WTC11 (cell line): Measurements from ENCODE around the gene SLC12A2. TPM values are rescaled to one million over a fixed set of nuclear protein-coding genes. Genes with fewer than 3 reads are reported as not detected.
A peak's percentile ranks its signal among the peaks of the same experiment; 100 is the strongest.

Experiments
- ATAC-seq: fragments of 200-7000 bp; cut with Tn5 transposase; 2 replicates; pipeline ENCODE4 v1.10.0; 2021; ENCODE audit warnings: mild to moderate bottlenecking, moderate library complexity
- CTCF ChIA-PET: fragments of 300-600 bp; sonication (Branson Sonifier 250); formaldehyde crosslinking; loops from one replicate; lab custom pipeline; 2021; ENCODE audit warnings: antibody characterized with exemption; lab: Charles Lee
- POLR2A ChIA-PET: fragments of 350-600 bp; sonication (Branson Sonifier 250); formaldehyde crosslinking; loops from one replicate; lab custom pipeline; 2021; ENCODE audit warnings: antibody characterized with exemption; lab: Charles Lee
- DNase-seq: peaks from one replicate; pipeline ENCODE4 v3.0.0; 2021; ENCODE audit warnings: low spot score
- H3K27ac Mint-ChIP-seq: 2 replicates; pipeline ENCODE4 v1.8.0; 2021; ENCODE audit warnings: mixed read lengths
- H3K27me3 Mint-ChIP-seq: 2 replicates; pipeline ENCODE4 v1.8.0; 2021; ENCODE audit warnings: low read depth, mild to moderate bottlenecking, moderate library complexity, mixed read lengths
- H3K36me3 Mint-ChIP-seq: 2 replicates; pipeline ENCODE4 v1.8.0; 2021; ENCODE audit warnings: mixed read lengths
- H3K4me1 Mint-ChIP-seq: 2 replicates; pipeline ENCODE4 v1.8.0; 2022; ENCODE audit warnings: mixed read lengths
- H3K4me3 Mint-ChIP-seq: 2 replicates; pipeline ENCODE4 v1.8.0; 2021; ENCODE audit warnings: mild to moderate bottlenecking, moderate library complexity, mixed read lengths
- H3K9me3 Mint-ChIP-seq: 2 replicates; pipeline ENCODE4 v1.8.0; 2021; ENCODE audit warnings: mixed read lengths
- ETV6 ChIP-seq: sonication (generic); formaldehyde crosslinking; IDR thresholded peaks from 2 replicates; pipeline ENCODE4 v1.8.1; 2022; ENCODE audit warnings: mild to moderate bottlenecking, missing genetic modification reagents
- FOXJ3 ChIP-seq: sonication (generic); formaldehyde crosslinking; IDR thresholded peaks from 2 replicates; pipeline ENCODE4 v1.9.0; 2021; ENCODE audit warnings: missing genetic modification reagents, mild to moderate bottlenecking, borderline replicate concordance
- IRF2 ChIP-seq: sonication (generic); formaldehyde crosslinking; IDR thresholded peaks from 2 replicates; pipeline ENCODE4 v1.8.0; 2022; ENCODE audit warnings: low read depth, missing genetic modification reagents, borderline replicate concordance
- NFYB ChIP-seq: sonication (generic); formaldehyde crosslinking; conservative IDR thresholded peaks from 2 replicates; pipeline ENCODE4 v1.8.0; 2022; ENCODE audit warnings: low read depth, missing genetic modification reagents
- SMAD4 ChIP-seq: sonication (generic); formaldehyde crosslinking; IDR thresholded peaks from 2 replicates; pipeline ENCODE4 v1.8.0; 2022; ENCODE audit warnings: mild to moderate bottlenecking, missing genetic modification reagents
- TEAD4 ChIP-seq: sonication (generic); formaldehyde crosslinking; IDR thresholded peaks from 2 replicates; pipeline ENCODE4 v1.8.0; 2022; ENCODE audit warnings: mild to moderate bottlenecking, missing genetic modification reagents
- ZNF263 ChIP-seq: sonication (generic); formaldehyde crosslinking; IDR thresholded peaks from 2 replicates; pipeline ENCODE4 v1.8.1; 2022; ENCODE audit warnings: low read depth, mild to moderate bottlenecking, moderate library complexity, missing genetic modification reagents
- total RNA-seq: library from RNA; stranded (reverse); gene quantifications from 3 replicates; pipeline ENCODE4 v1.2.3, GENCODE V29; 2021
- TF ChIP-seq, protein P1 (sequence below): sonication (generic); formaldehyde crosslinking; IDR thresholded peaks from 2 replicates; pipeline ENCODE4 v1.8.1; 2022; ENCODE audit warnings: mild to moderate bottlenecking, moderate library complexity, missing genetic modification reagents
- TF ChIP-seq, protein P2 (sequence below): sonication (generic); formaldehyde crosslinking; IDR thresholded peaks from 2 replicates; pipeline ENCODE4 v1.8.0; 2022; ENCODE audit warnings: mild to moderate bottlenecking, missing genetic modification reagents
- TF ChIP-seq, protein P3 (sequence below): fragments of 250-450 bp; sonication (Bioruptor Pico); IDR thresholded peaks from 2 replicates; pipeline ENCODE4 v1.9.0; 2021; ENCODE audit warnings: moderate library complexity, mild to moderate bottlenecking, inconsistent platforms, borderline replicate concordance
- TF ChIP-seq, protein P4 (sequence below): fragments of 250-450 bp; sonication (Bioruptor Pico); IDR thresholded peaks from 2 replicates; pipeline ENCODE4 v1.9.0; 2021; ENCODE audit warnings: mild to moderate bottlenecking, borderline replicate concordance
- TF ChIP-seq, protein P5 (sequence below): sonication (generic); formaldehyde crosslinking; conservative IDR thresholded peaks from 2 replicates; pipeline ENCODE4 v1.8.1; 2022; ENCODE audit warnings: mild to moderate bottlenecking, missing genetic modification reagents
- TF ChIP-seq, protein P6 (sequence below): fragments of 250-450 bp; sonication (Bioruptor Pico); conservative IDR thresholded peaks from 2 replicates; pipeline ENCODE4 v1.9.0; 2021; ENCODE audit warnings: mild to moderate bottlenecking
- TF ChIP-seq, protein P7 (sequence below): sonication (generic); formaldehyde crosslinking; IDR thresholded peaks from 2 replicates; pipeline ENCODE4 v1.8.1; 2022; ENCODE audit warnings: low read depth, mild to moderate bottlenecking, moderate library complexity, missing genetic modification reagents, borderline replicate concordance

SLC12A2 gene
- total RNA-seq, 1 experiment from 2014 or later = 8.4 TPM

DNA sequence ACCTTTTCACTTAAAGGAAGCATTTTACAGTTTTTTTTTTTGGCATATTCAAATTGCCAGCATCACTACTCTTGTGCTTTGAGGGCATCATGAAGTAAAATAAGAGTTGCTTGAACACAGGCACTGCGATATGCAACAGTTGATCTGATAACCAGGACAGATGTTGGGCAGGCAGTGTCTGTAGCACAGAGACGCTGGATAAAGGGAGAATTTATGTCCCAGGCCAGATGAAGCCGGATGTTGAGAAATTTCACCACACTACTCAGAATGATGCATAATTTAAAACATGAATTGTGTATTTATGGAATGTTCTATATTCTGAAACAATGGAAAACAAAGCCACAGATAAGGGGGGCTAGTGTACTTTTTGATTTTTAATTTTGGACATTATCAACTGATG, 71.4 kb downstream of the SLC12A2 start:
- Mint-ChIP-seq H3K27ac (0 out of 2 replicates have a peak overlapping the region, but pooled peaks have one; percentile 30), H3K4me1 (no peaks in the 10 kb centered on the region), H3K27me3 (no peaks in the 10 kb centered on the region), H3K4me3 (no peak overlapping the region), H3K36me3 (peaks cover 15% of the 10 kb centered on the region), H3K9me3 (peaks cover 10% of the 10 kb centered on the region; the same call in 1 of the 2 replicates)
- ChIA-PET POLR2A (no interaction called here), CTCF (interaction anchor here (0.8 kb wide), 1 partner anchor 416 kb away, joined by 3 read pairs; no protein-coding TSS in a partner anchor)
- ATAC-seq = no peak
- DNase-seq = no peak
- TF ChIP-seq ZNF263 (CRISPR knock-in tag) = no peak
- TF ChIP-seq IRF2 = no peak
- TF ChIP-seq, protein P1, sequence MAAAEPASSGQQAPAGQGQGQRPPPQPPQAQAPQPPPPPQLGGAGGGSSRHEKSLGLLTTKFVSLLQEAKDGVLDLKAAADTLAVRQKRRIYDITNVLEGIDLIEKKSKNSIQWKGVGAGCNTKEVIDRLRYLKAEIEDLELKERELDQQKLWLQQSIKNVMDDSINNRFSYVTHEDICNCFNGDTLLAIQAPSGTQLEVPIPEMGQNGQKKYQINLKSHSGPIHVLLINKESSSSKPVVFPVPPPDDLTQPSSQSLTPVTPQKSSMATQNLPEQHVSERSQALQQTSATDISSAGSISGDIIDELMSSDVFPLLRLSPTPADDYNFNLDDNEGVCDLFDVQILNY (CRISPR knock-in tag) = no peak
- TF ChIP-seq TEAD4 (CRISPR knock-in tag) = no peak
- TF ChIP-seq, protein P2, sequence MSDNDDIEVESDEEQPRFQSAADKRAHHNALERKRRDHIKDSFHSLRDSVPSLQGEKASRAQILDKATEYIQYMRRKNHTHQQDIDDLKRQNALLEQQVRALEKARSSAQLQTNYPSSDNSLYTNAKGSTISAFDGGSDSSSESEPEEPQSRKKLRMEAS = no peak

DNA sequence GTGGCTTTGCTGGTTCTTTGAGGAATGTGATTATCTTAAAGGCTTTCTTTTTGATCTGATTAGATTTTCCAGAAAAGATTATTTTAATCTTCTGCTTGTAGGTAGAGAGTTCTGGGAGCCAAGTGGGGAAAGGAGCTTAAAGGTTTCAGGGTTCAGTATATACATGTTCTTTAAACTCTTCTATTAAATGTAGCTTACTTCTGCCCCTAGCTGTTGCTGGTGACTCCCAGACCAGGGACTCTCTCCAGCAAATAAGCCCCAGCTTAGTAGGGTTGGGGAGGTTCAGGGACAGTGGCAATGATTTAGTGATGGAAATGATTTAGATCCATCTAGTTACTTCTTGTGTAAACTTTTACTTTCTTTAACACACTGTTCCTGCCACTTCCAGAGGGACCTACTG, 72.2 kb downstream of the SLC12A2 start:
- DNase-seq = no peak
- ChIA-PET CTCF (interaction anchor here (0.7 to 1.5 kb wide), 3 partner anchors 175 to 417 kb away, joined by 3 to 4 read pairs (median 3); no protein-coding TSS in a partner anchor), POLR2A (interaction anchor here (0.5 kb wide), 1 partner anchor 199 kb away, joined by 3 read pairs; no protein-coding TSS in a partner anchor)
- Mint-ChIP-seq H3K27me3 (no peaks in the 10 kb centered on the region), H3K36me3 (peaks cover 15% of the 10 kb centered on the region), H3K9me3 (peaks cover 10% of the 10 kb centered on the region; the same call in 1 of the 2 replicates), H3K4me3 (no peak overlapping the region)
- TF ChIP-seq, protein P3, sequence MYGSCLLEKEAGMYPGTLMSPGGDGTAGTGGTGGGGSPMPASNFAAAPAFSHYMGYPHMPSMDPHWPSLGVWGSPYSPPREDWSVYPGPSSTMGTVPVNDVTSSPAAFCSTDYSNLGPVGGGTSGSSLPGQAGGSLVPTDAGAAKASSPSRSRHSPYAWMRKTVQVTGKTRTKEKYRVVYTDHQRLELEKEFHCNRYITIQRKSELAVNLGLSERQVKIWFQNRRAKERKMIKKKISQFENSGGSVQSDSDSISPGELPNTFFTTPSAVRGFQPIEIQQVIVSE (CRISPR knock-in tag) = no peak
- no peak for TF ChIP-seq IRF2
- TF ChIP-seq, protein P4, sequence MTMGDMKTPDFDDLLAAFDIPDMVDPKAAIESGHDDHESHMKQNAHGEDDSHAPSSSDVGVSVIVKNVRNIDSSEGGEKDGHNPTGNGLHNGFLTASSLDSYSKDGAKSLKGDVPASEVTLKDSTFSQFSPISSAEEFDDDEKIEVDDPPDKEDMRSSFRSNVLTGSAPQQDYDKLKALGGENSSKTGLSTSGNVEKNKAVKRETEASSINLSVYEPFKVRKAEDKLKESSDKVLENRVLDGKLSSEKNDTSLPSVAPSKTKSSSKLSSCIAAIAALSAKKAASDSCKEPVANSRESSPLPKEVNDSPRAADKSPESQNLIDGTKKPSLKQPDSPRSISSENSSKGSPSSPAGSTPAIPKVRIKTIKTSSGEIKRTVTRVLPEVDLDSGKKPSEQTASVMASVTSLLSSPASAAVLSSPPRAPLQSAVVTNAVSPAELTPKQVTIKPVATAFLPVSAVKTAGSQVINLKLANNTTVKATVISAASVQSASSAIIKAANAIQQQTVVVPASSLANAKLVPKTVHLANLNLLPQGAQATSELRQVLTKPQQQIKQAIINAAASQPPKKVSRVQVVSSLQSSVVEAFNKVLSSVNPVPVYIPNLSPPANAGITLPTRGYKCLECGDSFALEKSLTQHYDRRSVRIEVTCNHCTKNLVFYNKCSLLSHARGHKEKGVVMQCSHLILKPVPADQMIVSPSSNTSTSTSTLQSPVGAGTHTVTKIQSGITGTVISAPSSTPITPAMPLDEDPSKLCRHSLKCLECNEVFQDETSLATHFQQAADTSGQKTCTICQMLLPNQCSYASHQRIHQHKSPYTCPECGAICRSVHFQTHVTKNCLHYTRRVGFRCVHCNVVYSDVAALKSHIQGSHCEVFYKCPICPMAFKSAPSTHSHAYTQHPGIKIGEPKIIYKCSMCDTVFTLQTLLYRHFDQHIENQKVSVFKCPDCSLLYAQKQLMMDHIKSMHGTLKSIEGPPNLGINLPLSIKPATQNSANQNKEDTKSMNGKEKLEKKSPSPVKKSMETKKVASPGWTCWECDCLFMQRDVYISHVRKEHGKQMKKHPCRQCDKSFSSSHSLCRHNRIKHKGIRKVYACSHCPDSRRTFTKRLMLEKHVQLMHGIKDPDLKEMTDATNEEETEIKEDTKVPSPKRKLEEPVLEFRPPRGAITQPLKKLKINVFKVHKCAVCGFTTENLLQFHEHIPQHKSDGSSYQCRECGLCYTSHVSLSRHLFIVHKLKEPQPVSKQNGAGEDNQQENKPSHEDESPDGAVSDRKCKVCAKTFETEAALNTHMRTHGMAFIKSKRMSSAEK (CRISPR knock-in tag) = no peak
- no peak for TF ChIP-seq FOXJ3 (CRISPR knock-in tag)
- TF ChIP-seq, protein P5, sequence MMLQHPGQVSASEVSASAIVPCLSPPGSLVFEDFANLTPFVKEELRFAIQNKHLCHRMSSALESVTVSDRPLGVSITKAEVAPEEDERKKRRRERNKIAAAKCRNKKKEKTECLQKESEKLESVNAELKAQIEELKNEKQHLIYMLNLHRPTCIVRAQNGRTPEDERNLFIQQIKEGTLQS (CRISPR knock-in tag) = no peak
- no peak for TF ChIP-seq NFYB (CRISPR knock-in tag)
- TF ChIP-seq, protein P6, sequence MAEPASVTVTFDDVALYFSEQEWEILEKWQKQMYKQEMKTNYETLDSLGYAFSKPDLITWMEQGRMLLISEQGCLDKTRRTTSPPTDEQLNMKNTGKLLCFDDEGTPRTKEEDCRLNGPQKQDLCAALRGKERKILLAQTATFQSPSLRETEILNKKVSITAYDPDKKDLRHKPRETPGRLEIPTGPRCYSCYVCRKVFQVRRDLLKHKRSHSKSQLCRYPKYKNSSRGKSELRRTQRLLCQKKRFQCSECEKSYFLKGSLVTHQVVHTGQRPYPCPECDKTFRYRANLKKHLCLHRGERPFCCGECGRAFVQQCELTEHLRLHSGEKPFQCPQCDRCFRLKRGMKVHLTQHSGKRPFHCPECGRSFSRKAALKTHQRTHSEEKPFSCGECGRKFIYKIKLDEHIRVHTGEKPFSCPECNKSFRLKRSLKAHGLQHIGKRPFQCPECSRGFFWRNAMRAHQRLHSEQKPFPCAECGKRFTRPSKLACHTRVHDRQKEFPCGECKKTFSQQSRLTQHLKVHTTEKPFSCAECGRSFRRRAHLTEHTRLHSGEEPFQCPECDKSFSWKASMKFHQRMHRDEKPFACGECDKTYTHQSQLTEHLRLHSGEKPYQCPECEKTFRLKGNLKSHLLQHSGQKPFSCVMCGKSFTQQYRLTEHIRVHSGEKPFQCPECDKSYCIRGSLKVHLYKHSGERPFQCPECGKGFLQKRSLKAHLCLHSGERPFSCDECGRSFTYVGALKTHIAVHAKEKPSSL (CRISPR knock-in tag) = no peak
- TF ChIP-seq, protein P7, sequence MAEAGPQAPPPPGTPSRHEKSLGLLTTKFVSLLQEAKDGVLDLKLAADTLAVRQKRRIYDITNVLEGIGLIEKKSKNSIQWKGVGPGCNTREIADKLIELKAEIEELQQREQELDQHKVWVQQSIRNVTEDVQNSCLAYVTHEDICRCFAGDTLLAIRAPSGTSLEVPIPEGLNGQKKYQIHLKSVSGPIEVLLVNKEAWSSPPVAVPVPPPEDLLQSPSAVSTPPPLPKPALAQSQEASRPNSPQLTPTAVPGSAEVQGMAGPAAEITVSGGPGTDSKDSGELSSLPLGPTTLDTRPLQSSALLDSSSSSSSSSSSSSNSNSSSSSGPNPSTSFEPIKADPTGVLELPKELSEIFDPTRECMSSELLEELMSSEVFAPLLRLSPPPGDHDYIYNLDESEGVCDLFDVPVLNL = no peak
- TF ChIP-seq ETV6 = no peak
- no peak for TF ChIP-seq SMAD4
- TF ChIP-seq, all 79 proteins: peak for 0
- no peaks in the 10 kb centered on the region for H3K4me1 Mint-ChIP-seq
- H3K27ac Mint-ChIP-seq = no peak overlapping the region
- ATAC-seq = no peak; the same call in 1 of the 2 replicates
